Uterus (tissue), 4 donors: ENCODE data around the gene IRF1. TPM values are rescaled to one million over a fixed set of nuclear protein-coding genes. Genes with fewer than 3 reads are reported as not detected.
A peak's percentile ranks its signal among the peaks of the same experiment; 100 is the strongest.

Experiments
- DNase-seq, 2 donors: peaks; one replicate each; pipeline ENCODE4 v3.0.0-alpha.2; 2019 to 2020
- H3K27ac ChIP-seq, 2 donors: fragments of 200-600 bp; sonication (generic); 1 replicate in 1 of 2; 2 replicates in 1 of 2; pipeline ENCODE4 v1.5.1; 2016 to 2018
- H3K27me3 ChIP-seq, 2 donors: fragments of 200-600 bp; sonication (generic); one replicate each; pipeline ENCODE4 v1.5.1; 2018 to 2019; ENCODE audit warnings: control low read depth in 1 of 2
- H3K36me3 ChIP-seq, 2 donors: fragments of 200-600 bp; sonication (generic); one replicate each; pipeline ENCODE4 v1.5.1; 2019; ENCODE audit warnings: control low read depth in 1 of 2
- H3K4me1 ChIP-seq, 2 donors: fragments of 200-600 bp; sonication (generic); one replicate each; pipeline ENCODE4 v1.5.1; 2018 to 2019; ENCODE audit warnings: control low read depth in 1 of 2
- H3K4me3 ChIP-seq, 2 donors: fragments of 200-600 bp; sonication (generic); 1 replicate in 1 of 2; 2 replicates in 1 of 2; pipeline ENCODE4 v1.5.1; 2018 to 2019; ENCODE audit warnings: mild to moderate bottlenecking in 1 of 2
- H3K9me3 ChIP-seq, 2 donors: fragments of 200-600 bp; sonication (generic); one replicate each; pipeline ENCODE4 v1.5.1; 2019; ENCODE audit warnings: control low read depth in 1 of 2
- CTCF ChIP-seq, 4 experiments: fragments of 200-600 bp in 2 of 4; fragments of 450-650 bp in 2 of 4; sonication (generic) in 2 of 4; IDR thresholded peaks; one replicate each; pipeline ENCODE4 v1.5.1; 2016 to 2019; ENCODE audit warnings: antibody characterized with exemption in 4 of 4, mild to moderate bottlenecking in 2 of 4, moderate library complexity in 1 of 4
- POLR2A ChIP-seq, 2 donors: fragments of 450-650 bp; IDR thresholded peaks; one replicate each; pipeline ENCODE4 v1.6.1; 2016; ENCODE audit warnings: antibody characterized with exemption in 2 of 2, mild to moderate bottlenecking in 1 of 2, moderate library complexity in 1 of 2
- intact Hi-C: fragments of 100-400 bp; cut with DNase I; formaldehyde crosslinking; loops from one replicate; pipeline ENCODE4 v1.15.1; 2023; ENCODE audit warnings: low total_unique reads
- total RNA-seq, 4 donors: library from RNA; depleted of rRNA in 3 of 4; stranded (reverse); fragments of >200 nt in 3 of 4; gene quantifications; one replicate each; pipeline versions ENCODE4 v1.1.0 to v1.2.4, GENCODE V29; 2014 to 2023
- donor health status: DM: yes; HTN: yes; CAD: no.

IRF1 gene
- total RNA-seq, 4 donors from 2014 or later = 3.8 to 110 (median 25.7) TPM

- no peak for DNase-seq
- Histone ChIP-seq H3K27me3 (no peaks in the 10 kb centered on the region), H3K27ac (no peak overlapping the region), H3K9me3 (no peaks in the 10 kb centered on the region), H3K4me3 (no peak overlapping the region), H3K36me3 (no peaks in the 10 kb centered on the region), H3K4me1 (peaks cover 7 to 19% of the 10 kb centered on the region in 2 donors)
- TF ChIP-seq CTCF (IDR thresholded peaks at IDR 0.05) (no peak), POLR2A (IDR thresholded peaks at IDR 0.05) (no peak)
- intact Hi-C loops = no loop called here
Observed at GRCh38 chr5:132449060-132449459, 41.5 kb downstream of the IRF1 start.

GRCh38 chr5:132447196-132447595 lies 43.4 kb downstream of the IRF1 start:
- intact Hi-C loops = no loop called here
- H3K27ac ChIP-seq = peak overlapping the region in 1 of 2 donors; percentile 82
- TF ChIP-seq CTCF (IDR thresholded peaks at IDR 0.05) (no peak), POLR2A (IDR thresholded peaks at IDR 0.05) (no peak)
- no peaks in the 10 kb centered on the region for H3K9me3 ChIP-seq
- no peaks in the 10 kb centered on the region for H3K27me3 ChIP-seq
- peaks cover 7 to 19% of the 10 kb centered on the region in 2 donors for H3K4me1 ChIP-seq
- no peaks in the 10 kb centered on the region for H3K36me3 ChIP-seq
- no peak overlapping the region for H3K4me3 ChIP-seq
- peak in 1 of 2 donors; percentile 7 for DNase-seq

- Histone ChIP-seq H3K4me1 (peaks cover 7 to 21% of the 10 kb centered on the region in 2 donors), H3K9me3 (no peaks in the 10 kb centered on the region), H3K36me3 (no peaks in the 10 kb centered on the region), H3K27me3 (no peaks in the 10 kb centered on the region), H3K4me3 (no peak overlapping the region), H3K27ac (peak overlapping the region; percentile 64 to 82)
- TF ChIP-seq CTCF (IDR thresholded peaks at IDR 0.05) (no peak), POLR2A (IDR thresholded peaks at IDR 0.05) (no peak)
- DNase-seq = peak; percentile 82 to 83
- intact Hi-C loops = no loop called here
Observed at GRCh38 chr5:132446621-132447020, 44.0 kb downstream of the IRF1 start.

- H3K4me3 ChIP-seq = no peak overlapping the region
- TF ChIP-seq POLR2A (IDR thresholded peaks at IDR 0.05) = no peak
- no peaks in the 10 kb centered on the region for H3K9me3 ChIP-seq
- intact Hi-C loops = no loop called here
- H3K36me3 ChIP-seq = no peaks in the 10 kb centered on the region
- H3K27ac ChIP-seq = peak overlapping the region; percentile 64 to 82
- peak in 1 of 2 donors; percentile 15 for DNase-seq
- H3K27me3 ChIP-seq = no peaks in the 10 kb centered on the region
- H3K4me1 ChIP-seq = peaks cover 7 to 23% of the 10 kb centered on the region in 2 donors
Observed at GRCh38 chr5:132445930-132446329, 44.6 kb downstream of the IRF1 start.

GRCh38 chr5:132445640-132445923 lies 45.0 kb downstream of the IRF1 start:
- Histone ChIP-seq H3K4me1 (peaks cover 7 to 23% of the 10 kb centered on the region in 2 donors), H3K27me3 (no peaks in the 10 kb centered on the region), H3K36me3 (no peaks in the 10 kb centered on the region), H3K27ac (peak overlapping the region; percentile 64 to 82), H3K9me3 (no peaks in the 10 kb centered on the region), H3K4me3 (no peak overlapping the region)
- no peak for TF ChIP-seq POLR2A (IDR thresholded peaks at IDR 0.05)
- no peak for DNase-seq
- intact Hi-C loops = no loop called here

- Histone ChIP-seq H3K4me1 (peaks cover 9 to 23% of the 10 kb centered on the region in 2 donors), H3K4me3 (no peak overlapping the region), H3K36me3 (no peaks in the 10 kb centered on the region), H3K9me3 (no peaks in the 10 kb centered on the region), H3K27me3 (no peaks in the 10 kb centered on the region), H3K27ac (peak overlapping the region; percentile 64 to 82)
- TF ChIP-seq CTCF (IDR thresholded peaks at IDR 0.05) (no peak), POLR2A (IDR thresholded peaks at IDR 0.05) (no peak)
- DNase-seq = no peak
- intact Hi-C loops = no loop called here
Observed at GRCh38 chr5:132444841-132445639, 45.5 kb downstream of the IRF1 start.
